Measurements from ENCODE around the gene C21orf91. TPM values are rescaled to one million over a fixed set of nuclear protein-coding genes. Genes with fewer than 3 reads are reported as not detected.
"Not testable (repeated sequence)": the region's sequence is repeated elsewhere in the genome, so short reads cannot be mapped to it uniquely, and the experiment has no call there.

The C21orf91 gene
- total RNA-seq, 1 donor from 2014 or later = 10.5 TPM

DNA sequence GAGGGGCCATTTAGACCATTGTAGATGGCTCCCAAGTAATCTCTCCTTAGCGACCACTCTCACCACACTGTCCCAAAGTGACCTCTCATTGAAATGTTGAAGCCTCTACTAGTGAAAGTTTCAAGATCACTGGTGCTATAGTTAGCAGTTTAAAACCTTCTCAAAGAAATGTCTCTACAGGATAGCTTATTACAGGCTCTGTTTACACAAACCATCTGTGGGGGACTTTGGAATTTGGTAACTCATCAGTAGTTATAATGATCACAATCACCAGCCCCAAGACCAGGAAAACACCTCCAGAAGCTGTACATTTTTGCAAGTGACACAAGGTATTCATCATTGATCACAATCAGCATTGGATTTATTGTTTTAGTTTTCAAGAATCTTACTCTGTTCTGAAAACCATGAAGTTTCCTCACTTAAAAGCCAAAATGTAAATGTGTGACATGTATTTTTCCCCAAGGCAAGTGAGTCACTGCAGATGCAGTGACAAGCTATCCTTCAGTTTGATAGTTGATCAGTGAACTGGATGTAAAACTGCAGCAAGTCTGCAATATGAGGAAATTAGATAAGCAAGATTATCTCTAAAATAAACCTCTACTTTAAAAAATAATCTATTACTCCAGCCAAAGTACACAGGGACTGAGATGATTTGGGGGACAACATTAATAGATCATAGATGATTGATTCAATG lies 41.9 kb downstream of the C21orf91 start:
- DNase-seq (ENCODE audit: low read depth) = peak; percentile 6

GRCh38 chr21:17775431-17776126 lies 43.6 kb downstream of the C21orf91 start:
- no peak for DNase-seq (ENCODE audit: low read depth)

- DNase-seq (ENCODE audit: low read depth) = not testable (repeated sequence)
Measured at GRCh38 chr21:17775021-17775420, 44.1 kb downstream of the C21orf91 start.

GRCh38 chr21:17769447-17769845 lies 49.7 kb downstream of the C21orf91 start:
- DNase-seq (ENCODE audit: low read depth) = no peak

DNA sequence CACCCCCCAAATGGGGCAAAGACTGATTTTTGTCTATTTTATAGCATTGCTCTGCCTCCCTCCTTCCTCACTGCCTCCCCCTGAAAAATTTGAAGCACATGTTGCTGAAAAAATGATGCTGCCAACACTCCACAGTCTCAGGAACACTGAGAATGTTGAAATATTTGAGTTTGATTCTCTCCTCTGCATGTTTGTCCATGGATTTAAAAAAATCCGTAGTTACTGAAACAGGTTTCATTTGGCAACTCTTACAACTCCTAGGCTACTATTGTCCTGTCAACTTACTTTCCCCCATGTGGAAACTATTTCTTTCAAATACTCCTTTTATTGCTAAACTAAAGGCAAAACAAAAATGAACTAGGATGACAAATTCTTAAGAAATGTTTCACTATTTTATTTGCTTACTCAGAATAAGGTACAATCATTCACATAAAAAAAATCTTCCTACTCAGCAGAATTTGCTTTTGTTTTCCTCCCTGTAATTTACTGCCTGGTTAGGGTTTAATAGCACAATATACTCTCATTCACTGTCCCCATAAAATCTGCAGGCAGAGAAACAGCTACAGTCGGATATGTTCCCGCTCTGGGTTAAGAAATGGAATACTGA lies 50.2 kb downstream of the C21orf91 start:
- DNase-seq (ENCODE audit: low read depth) = peak; percentile 35

GRCh38 chr21:17765207-17765606 lies 53.9 kb downstream of the C21orf91 start:
- no peak for DNase-seq (ENCODE audit: low read depth)

- no peak for DNase-seq (ENCODE audit: low read depth)
Measured at GRCh38 chr21:17763288-17764037, 55.7 kb downstream of the C21orf91 start.

DNA sequence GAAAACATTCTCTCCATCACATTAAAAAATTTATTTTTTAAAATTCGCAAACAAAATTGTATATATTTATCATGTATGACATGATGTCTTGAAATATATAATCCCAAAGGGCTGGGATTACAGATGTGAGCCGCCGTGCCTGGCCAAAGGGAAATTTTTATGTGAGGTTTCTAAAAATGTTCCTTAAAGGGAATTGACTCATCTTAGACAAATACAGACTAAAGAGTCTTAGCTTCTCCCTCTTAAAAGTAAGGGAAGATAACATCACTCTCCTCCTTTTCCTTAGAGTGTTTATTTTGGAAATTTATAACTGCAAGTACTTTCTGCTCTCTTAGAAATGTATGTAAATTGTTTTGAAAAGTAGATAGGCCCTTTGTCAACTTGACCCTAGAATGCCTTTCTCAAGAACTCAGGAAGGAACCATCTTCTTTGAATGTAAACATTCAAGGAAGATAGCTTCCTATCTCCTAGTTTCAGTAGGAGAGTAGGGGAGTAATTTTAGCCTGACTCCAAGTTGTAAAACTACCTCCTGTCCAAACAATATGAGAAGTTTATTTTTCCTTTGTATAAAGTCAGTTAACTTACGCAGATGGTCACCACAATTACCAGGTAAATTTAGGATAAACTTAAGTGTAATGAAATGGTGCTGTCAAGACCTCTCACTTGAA lies 59.5 kb downstream of the C21orf91 start:
- DNase-seq (ENCODE audit: low read depth) = no peak

DNA sequence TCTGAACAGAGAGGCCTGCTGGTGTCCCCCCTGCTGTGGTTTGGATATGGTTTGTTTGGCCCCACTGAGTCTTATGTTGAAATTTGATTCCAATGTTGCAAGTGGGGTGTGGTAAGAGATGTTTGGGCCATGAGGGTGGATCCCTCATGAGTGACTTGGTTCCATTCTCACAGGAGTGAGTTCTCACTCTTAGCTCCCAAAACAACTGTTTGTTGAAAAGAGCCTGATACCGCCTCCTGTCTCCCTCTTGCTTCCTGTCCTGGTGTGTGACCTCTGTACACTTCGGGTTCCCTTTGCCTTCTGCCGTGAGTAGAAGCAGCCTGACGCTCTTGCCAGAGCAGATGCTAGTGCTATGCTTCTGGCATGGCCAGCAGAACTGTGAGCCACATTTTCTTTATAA lies 60.5 kb downstream of the C21orf91 start:
- DNase-seq (ENCODE audit: low read depth) = no peak

DNA sequence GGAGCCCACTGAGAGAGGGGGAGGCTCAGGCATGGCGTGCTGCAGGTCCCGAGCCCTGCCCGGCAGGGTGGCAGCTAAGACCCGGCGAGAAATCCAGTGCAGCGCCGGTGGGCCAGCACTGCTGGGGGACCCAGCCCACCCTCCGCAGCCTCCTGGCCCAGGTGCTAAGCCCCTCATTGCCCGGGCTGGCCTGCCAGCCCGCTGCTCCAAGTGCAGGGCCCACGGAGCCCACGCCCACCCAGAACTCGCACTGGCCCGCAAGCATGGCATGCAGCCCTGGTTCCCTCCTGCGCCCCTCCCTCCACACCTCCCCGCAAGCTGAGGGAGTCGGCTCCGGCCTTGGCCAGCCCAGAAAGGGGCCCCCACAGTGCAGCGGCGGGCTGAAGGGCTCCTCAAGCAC lies 61.5 kb downstream of the C21orf91 start:
- no peak for DNase-seq (ENCODE audit: low read depth)

DNA sequence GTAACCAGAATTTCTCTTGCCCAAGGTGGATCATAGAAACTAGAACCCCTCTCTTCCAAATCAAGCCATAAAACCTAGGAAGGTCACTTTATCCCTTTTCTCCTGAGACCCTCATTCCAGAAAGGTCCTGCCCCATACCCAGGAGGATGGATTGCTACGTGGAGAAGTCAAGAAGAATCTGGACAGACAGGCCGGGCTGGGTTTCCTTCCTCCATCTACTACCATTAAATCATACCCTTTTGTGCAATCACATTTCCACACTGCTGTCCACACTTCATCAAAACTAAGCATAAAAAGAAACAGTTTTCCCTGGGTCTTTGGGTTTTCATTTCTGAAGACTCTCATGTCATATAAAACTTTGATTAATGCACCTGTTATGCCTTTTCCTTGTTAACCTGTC lies 65.4 kb downstream of the C21orf91 start:
- no peak for DNase-seq (ENCODE audit: low read depth)

GRCh38 chr21:17752171-17752570 lies 67.0 kb downstream of the C21orf91 start:
- DNase-seq (ENCODE audit: low read depth) = no peak

DNA sequence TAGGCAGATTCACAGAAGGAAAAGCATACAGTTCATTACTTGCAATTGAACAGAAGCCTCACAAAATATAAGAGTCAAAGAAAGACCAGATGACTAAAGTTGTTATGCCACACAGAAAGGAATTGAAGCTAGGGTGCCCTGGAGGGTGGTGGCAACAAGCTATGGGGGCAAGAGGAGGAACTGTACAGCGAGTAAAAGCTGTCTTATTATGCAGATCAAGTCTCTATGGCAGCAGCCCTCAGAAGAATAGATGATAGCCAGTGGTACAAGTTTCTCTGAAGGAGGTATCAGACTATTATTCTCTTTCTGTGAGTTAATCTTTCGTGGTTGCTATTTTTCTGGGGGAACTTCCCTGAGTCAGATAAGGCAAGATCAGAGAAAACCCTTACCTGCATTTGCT lies 72.2 kb downstream of the C21orf91 start:
- no peak for DNase-seq (ENCODE audit: low read depth)

DNA sequence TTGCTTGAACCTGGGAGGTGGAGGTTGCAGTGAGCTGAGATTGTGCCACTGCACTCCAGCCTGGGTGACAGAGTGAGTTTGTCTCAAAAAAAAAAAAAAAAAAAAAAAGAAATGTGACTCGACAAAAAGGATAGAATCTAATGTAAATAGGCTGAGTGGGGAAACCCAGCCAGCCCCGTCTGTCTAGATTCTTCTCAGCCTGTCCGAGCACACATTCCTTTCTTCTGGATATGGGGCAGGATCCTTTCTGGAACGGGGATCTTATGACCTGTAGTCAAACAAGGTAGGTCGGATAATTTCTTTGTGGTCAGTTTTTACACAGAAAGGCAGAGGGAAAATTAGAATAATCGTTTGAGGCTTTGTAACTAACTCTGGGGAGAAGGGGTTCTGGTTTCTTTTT lies 74.1 kb downstream of the C21orf91 start:
- no peak for DNase-seq (ENCODE audit: low read depth)

DNA sequence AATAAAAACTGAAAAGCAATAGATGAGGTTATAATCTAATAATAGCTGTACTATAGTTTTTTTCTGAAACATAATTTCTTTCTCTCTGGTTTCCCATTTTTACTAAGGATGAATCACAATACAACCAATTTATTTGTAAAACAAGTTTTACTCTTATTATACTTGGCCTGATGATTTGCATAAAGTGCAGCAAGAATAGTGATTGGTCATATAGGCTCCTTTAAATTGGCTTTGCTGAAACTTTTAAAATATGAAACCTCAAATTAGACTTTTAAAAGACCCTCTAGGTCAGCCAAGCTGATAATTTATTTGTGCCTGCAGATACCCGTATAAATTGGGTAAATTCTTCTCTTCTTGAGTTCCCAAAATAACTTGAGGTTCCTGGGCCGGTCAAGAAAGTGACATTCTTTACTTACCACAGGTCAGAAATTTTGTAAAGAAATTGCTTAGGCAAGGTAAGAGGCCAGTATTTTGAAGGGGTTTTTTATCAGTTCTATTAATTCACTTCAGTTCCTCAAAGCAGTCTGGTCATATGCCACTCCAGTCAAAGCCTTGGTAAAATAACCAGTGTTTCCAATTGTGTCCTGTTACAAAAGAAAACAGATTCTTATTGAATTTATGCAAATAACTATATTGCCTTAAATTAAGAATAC lies 76.1 kb downstream of the C21orf91 start:
- DNase-seq (ENCODE audit: low read depth) = no peak

DNA sequence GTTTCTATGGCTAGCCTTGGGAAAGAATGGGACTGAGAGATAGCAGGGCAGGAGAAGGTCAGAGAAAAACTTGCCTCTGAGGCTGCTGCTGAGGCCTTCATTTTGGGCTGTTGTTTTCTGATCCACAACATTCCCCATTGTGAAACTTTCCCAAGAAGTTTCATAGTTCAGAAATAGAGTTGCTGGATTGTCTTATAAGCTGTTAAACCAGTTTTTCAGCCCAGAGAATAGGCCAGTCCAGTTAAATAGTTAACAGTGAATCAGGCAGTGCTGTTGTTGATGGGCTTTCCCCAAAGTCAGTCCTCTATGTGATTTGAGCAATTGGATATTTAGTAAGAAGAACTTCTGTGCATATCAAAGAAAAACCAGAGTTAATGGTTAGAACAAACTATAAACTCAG lies 77.0 kb downstream of the C21orf91 start:
- DNase-seq (ENCODE audit: low read depth) = peak; percentile 18

Other genes starting within 250 kb of the C21orf91 start
- gene BTG3, start 206.5 kb downstream of the C21orf91 start, total RNA-seq = 26.9 and 31.1 TPM in 2 replicates